HEK293 (cell line): ENCODE data around the gene STX2.

ENCODE experiments used
- CTCF ChIA-PET: fragments of 350-600 bp; formaldehyde crosslinking; extraction: SDS; loops from one replicate; lab custom pipeline; 2021; ENCODE audit warnings: antibody characterized with exemption; lab: Yijun Ruan, JAX
- POLR2A ChIA-PET: fragments of 300-600 bp; formaldehyde crosslinking; extraction: SDS; loops from one replicate; lab custom pipeline; 2020; ENCODE audit warnings: antibody characterized with exemption, inconsistent platforms; lab: Yijun Ruan, JAX
- H3K27ac ChIP-seq: fragments of 200-500 bp; sonication (Bioruptor generic); 2 replicates; pipeline ENCODE4 v1.5.1; 2014; ENCODE audit warnings: low read depth, low read length, control low read depth, inconsistent platforms; ENCODE audit errors: extremely low read depth
- H3K36me3 ChIP-seq, 2 experiments: fragments of 200-500 bp in 1 of 2; sonication (Bioruptor generic) in 1 of 2; 1 replicate in 1 of 2; 2 replicates in 1 of 2; pipeline ENCODE4 v1.5.1; 2014 to 2017; ENCODE audit warnings: inconsistent platforms in 2 of 2, low read length in 2 of 2; ENCODE audit not compliant: control insufficient read depth in 2 of 2, insufficient read depth in 1 of 2
- H3K4me1 ChIP-seq: fragments of 200-500 bp; sonication (Bioruptor generic); 2 replicates; pipeline ENCODE4 v1.5.1; 2014; ENCODE audit warnings: mild to moderate bottlenecking, low read length, inconsistent platforms; ENCODE audit not compliant: control insufficient read depth, insufficient read depth
- H3K4me3 ChIP-seq: 2 replicates; pipeline ENCODE4 v1.5.1; 2011; ENCODE audit warnings: low read depth, mild to moderate bottlenecking, control low read depth, low read length, moderate library complexity
- H3K9me3 ChIP-seq: fragments of 200-500 bp; sonication (Bioruptor generic); 2 replicates; pipeline ENCODE4 v1.5.1; 2014; ENCODE audit warnings: low read depth, low read length, inconsistent platforms; ENCODE audit not compliant: control insufficient read depth, insufficient read depth
- HOXC10 ChIP-seq: sonication (generic); formaldehyde crosslinking; IDR thresholded peaks from 2 replicates; pipeline ENCODE4 v1.8.1; 2023; ENCODE audit warnings: mild to moderate bottlenecking, missing genetic modification reagents
- SETDB1 ChIP-seq: IDR thresholded peaks from one replicate; pipeline ENCODE4 v1.6.1; 2017; ENCODE audit warnings: mild to moderate bottlenecking, low read length, moderate library complexity, mixed read lengths; ENCODE audit not compliant: insufficient read length
- ZFP41 ChIP-seq: fragments of 450-650 bp; formaldehyde crosslinking; IDR thresholded peaks from 2 replicates; pipeline ENCODE4 v1.5.1; 2016; ENCODE audit warnings: missing biosample characterization, missing genetic modification characterization, borderline replicate concordance
- ZNF121 ChIP-seq: fragments of 450-650 bp; formaldehyde crosslinking; IDR thresholded peaks from 2 replicates; pipeline ENCODE4 v1.5.1; 2016; ENCODE audit warnings: missing biosample characterization, missing genetic modification characterization
- ZNF175 ChIP-seq: fragments of 450-650 bp; formaldehyde crosslinking; IDR thresholded peaks from 2 replicates; pipeline ENCODE4 v1.5.1; 2016; ENCODE audit warnings: missing biosample characterization, missing genetic modification characterization
- ZNF214 ChIP-seq: fragments of 450-650 bp; formaldehyde crosslinking; IDR thresholded peaks from 2 replicates; pipeline ENCODE4 v1.5.1; 2017; ENCODE audit warnings: missing biosample characterization, mild to moderate bottlenecking, missing genetic modification characterization, borderline replicate concordance
- ZNF266 ChIP-seq: fragments of 450-650 bp; formaldehyde crosslinking; IDR thresholded peaks from 2 replicates; pipeline ENCODE4 v1.5.1; 2016; ENCODE audit warnings: missing biosample characterization, missing genetic modification characterization, low read depth
- ZNF398 ChIP-seq: fragments of 450-650 bp; formaldehyde crosslinking; IDR thresholded peaks from 2 replicates; pipeline ENCODE4 v1.5.1; 2017; ENCODE audit warnings: missing biosample characterization, missing genetic modification characterization
- ZNF404 ChIP-seq: fragments of 450-650 bp; formaldehyde crosslinking; IDR thresholded peaks from 2 replicates; pipeline ENCODE4 v1.5.1; 2017; ENCODE audit warnings: missing biosample characterization, missing genetic modification characterization
- ZNF449 ChIP-seq: fragments of 450-650 bp; formaldehyde crosslinking; IDR thresholded peaks from 2 replicates; pipeline ENCODE4 v1.5.1; 2017; ENCODE audit warnings: missing biosample characterization, mild to moderate bottlenecking, missing genetic modification characterization, moderate library complexity
- ZNF510 ChIP-seq: fragments of 450-650 bp; formaldehyde crosslinking; IDR thresholded peaks from 2 replicates; pipeline ENCODE4 v1.5.1; 2018; ENCODE audit warnings: mild to moderate bottlenecking, missing genetic modification characterization, missing biosample characterization; ENCODE audit not compliant: insufficient replicate concordance
- ZNF558 ChIP-seq: fragments of 450-650 bp; formaldehyde crosslinking; IDR thresholded peaks from 2 replicates; pipeline ENCODE4 v1.5.1; 2016; ENCODE audit warnings: missing biosample characterization, missing genetic modification characterization
- ZSCAN5A ChIP-seq: fragments of 450-650 bp; formaldehyde crosslinking; IDR thresholded peaks from 2 replicates; pipeline ENCODE4 v1.5.1; 2016; ENCODE audit warnings: missing biosample characterization, missing genetic modification characterization
- TF ChIP-seq, protein P1 (sequence below): fragments of 450-650 bp; formaldehyde crosslinking; IDR thresholded peaks from 2 replicates; pipeline ENCODE4 v1.5.1; 2016; ENCODE audit warnings: missing biosample characterization, missing genetic modification characterization
- TF ChIP-seq, protein P2 (sequence below): fragments of 450-650 bp; formaldehyde crosslinking; IDR thresholded peaks from 2 replicates; pipeline ENCODE4 v1.5.1; 2016; ENCODE audit warnings: missing biosample characterization, missing genetic modification characterization
- TF ChIP-seq, protein P3 (sequence below): fragments of 450-650 bp; formaldehyde crosslinking; IDR thresholded peaks from 2 replicates; pipeline ENCODE4 v1.5.1; 2016; ENCODE audit warnings: missing biosample characterization, missing genetic modification characterization

STX2 gene

DNA sequence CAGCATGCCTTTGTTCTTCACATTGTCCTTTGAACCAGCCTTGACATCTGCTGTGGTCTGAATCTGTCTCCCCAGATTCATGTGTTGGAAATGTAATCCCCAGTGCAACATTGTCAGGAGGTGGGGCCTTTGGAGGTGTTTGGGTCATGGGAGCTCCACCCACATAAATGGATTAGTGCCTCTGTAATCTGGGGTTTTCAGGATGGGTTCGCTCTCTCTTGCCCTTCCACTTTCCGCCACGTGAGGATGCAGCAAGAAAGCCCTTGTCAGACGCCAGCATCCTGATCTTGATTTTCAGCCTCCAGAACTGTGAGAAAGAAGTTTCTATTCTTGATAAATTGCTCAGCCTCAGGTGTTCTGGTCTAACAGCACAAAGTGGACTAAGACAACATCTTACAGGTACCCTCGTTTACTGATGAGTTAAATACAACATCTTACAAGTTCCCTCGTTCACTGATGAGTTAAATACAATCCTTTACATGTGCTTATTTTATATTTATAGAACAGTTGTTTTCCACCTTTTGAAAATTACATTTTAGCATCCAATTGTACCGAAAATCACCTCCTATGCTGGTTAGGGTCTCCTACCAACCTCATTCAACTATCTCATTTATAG lies 68.5 kb downstream of the STX2 start:
- peak; percentile 100 for TF ChIP-seq ZNF510 (tag by site-specific recombination)
- TF ChIP-seq ZNF558, result no peak
- POLR2A ChIA-PET, result no interaction called here
- no peak overlapping the region for H3K4me3 ChIP-seq
- H3K4me1 ChIP-seq, result no peaks in the 10 kb centered on the region
- H3K9me3 ChIP-seq, result no peaks in the 10 kb centered on the region
- no peaks in the 10 kb centered on the region for H3K36me3 ChIP-seq
- CTCF ChIA-PET, result no interaction called here
- H3K27ac ChIP-seq, result no peak overlapping the region

DNA sequence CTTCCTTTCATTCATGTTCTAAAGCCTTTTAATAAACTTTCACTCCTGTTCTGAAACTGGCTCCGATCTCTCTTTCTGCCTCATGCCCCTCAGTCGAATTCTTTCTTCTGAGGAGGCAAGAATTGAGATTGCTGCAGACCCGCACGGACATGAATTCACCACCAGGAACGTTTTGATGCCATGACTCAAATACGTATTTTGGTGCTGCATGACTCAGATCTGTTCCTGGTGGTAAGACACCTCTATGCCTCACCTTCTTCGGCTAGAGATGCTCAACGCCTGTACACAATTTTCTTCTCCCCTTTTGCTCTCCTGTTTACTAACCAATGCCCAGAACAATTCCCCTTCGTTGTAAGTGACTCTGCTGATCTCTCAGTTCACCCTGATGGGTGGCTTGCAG lies 70.9 kb downstream of the STX2 start:
- POLR2A ChIA-PET, result no interaction called here
- no peaks in the 10 kb centered on the region for H3K4me1 ChIP-seq
- H3K27ac ChIP-seq, result no peak overlapping the region
- TF ChIP-seq SETDB1 (no peak), ZNF398 (no peak), ZNF266 (tag by site-specific recombination) (no peak), ZNF175 (tag by site-specific recombination) (no peak), ZNF404 (tag by site-specific recombination) (no peak), HOXC10 (CRISPR knock-in tag) (no peak), ZSCAN5A (tag by site-specific recombination) (no peak), ZNF121 (tag by site-specific recombination) (no peak), ZFP41 (no peak), ZNF449 (tag by site-specific recombination) (no peak), ZNF214 (no peak)
- TF ChIP-seq, protein P1, sequence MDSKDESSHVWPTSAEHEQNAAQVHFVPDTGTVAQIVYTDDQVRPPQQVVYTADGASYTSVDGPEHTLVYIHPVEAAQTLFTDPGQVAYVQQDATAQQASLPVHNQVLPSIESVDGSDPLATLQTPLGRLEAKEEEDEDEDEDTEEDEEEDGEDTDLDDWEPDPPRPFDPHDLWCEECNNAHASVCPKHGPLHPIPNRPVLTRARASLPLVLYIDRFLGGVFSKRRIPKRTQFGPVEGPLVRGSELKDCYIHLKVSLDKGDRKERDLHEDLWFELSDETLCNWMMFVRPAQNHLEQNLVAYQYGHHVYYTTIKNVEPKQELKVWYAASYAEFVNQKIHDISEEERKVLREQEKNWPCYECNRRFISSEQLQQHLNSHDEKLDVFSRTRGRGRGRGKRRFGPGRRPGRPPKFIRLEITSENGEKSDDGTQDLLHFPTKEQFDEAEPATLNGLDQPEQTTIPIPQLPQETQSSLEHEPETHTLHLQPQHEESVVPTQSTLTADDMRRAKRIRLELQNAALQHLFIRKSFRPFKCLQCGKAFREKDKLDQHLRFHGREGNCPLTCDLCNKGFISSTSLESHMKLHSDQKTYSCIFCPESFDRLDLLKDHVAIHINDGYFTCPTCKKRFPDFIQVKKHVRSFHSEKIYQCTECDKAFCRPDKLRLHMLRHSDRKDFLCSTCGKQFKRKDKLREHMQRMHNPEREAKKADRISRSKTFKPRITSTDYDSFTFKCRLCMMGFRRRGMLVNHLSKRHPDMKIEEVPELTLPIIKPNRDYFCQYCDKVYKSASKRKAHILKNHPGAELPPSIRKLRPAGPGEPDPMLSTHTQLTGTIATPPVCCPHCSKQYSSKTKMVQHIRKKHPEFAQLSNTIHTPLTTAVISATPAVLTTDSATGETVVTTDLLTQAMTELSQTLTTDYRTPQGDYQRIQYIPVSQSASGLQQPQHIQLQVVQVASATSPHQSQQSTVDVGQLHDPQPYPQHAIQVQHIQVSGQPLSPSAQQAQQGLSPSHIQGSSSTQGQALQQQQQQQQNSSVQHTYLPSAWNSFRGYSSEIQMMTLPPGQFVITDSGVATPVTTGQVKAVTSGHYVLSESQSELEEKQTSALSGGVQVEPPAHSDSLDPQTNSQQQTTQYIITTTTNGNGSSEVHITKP, result no peak
- TF ChIP-seq, protein P2, sequence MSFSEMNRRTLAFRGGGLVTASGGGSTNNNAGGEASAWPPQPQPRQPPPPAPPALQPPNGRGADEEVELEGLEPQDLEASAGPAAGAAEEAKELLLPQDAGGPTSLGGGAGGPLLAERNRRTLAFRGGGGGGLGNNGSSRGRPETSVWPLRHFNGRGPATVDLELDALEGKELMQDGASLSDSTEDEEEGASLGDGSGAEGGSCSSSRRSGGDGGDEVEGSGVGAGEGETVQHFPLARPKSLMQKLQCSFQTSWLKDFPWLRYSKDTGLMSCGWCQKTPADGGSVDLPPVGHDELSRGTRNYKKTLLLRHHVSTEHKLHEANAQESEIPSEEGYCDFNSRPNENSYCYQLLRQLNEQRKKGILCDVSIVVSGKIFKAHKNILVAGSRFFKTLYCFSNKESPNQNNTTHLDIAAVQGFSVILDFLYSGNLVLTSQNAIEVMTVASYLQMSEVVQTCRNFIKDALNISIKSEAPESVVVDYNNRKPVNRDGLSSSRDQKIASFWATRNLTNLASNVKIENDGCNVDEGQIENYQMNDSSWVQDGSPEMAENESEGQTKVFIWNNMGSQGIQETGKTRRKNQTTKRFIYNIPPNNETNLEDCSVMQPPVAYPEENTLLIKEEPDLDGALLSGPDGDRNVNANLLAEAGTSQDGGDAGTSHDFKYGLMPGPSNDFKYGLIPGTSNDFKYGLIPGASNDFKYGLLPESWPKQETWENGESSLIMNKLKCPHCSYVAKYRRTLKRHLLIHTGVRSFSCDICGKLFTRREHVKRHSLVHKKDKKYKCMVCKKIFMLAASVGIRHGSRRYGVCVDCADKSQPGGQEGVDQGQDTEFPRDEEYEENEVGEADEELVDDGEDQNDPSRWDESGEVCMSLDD (tag by site-specific recombination), result no peak
- TF ChIP-seq, protein P3, sequence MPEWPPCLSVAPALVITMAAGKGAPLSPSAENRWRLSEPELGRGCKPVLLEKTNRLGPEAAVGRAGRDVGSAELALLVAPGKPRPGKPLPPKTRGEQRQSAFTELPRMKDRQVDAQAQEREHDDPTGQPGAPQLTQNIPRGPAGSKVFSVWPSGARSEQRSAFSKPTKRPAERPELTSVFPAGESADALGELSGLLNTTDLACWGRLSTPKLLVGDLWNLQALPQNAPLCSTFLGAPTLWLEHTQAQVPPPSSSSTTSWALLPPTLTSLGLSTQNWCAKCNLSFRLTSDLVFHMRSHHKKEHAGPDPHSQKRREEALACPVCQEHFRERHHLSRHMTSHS, result no peak
- no peak overlapping the region for H3K4me3 ChIP-seq
- CTCF ChIA-PET, result interaction anchor here (1.6 kb wide), 1 partner anchor 58 kb away, joined by 3 read pairs; no protein-coding TSS in a partner anchor
- H3K9me3 ChIP-seq, result no peaks in the 10 kb centered on the region
- no peaks in the 10 kb centered on the region for H3K36me3 ChIP-seq
